Upper lobe of left lung (tissue), 6 donors: ENCODE data around the gene THEM5. TPM values are rescaled to one million over a fixed set of nuclear protein-coding genes. Genes with fewer than 3 reads are reported as not detected.
"Not testable (repeated sequence)": the region's sequence is repeated elsewhere in the genome, so short reads cannot be mapped to it uniquely, and the experiment has no call there.

Experiments used
- ATAC-seq, 2 donors: fragments of 200-7000 bp; cut with Tn5 transposase; one replicate each; pipeline ENCODE4 v1.9.1; 2022; ENCODE audit warnings: mild to moderate bottlenecking in 2 of 2, moderate library complexity in 2 of 2; ENCODE audit not compliant: low FRiP score in 2 of 2
- DNase-seq, 2 donors: peaks; one replicate each; pipeline ENCODE4 v3.0.0-alpha.2; 2019 to 2020
- H3K27ac ChIP-seq, 4 donors: fragments of 200-600 bp; sonication (generic); one replicate each; pipeline ENCODE4 v1.5.1; 2016 to 2019
- H3K27me3 ChIP-seq, 4 donors: fragments of 200-600 bp; sonication (generic); one replicate each; pipeline ENCODE4 v1.5.1; 2017 to 2019
- H3K36me3 ChIP-seq, 4 donors: fragments of 200-600 bp; sonication (generic); one replicate each; pipeline ENCODE4 v1.5.1; 2016 to 2019
- H3K4me1 ChIP-seq, 4 donors: fragments of 200-600 bp; sonication (generic); one replicate each; pipeline ENCODE4 v1.5.1; 2018 to 2019
- H3K4me3 ChIP-seq, 4 donors: fragments of 200-600 bp; sonication (generic); one replicate each; pipeline ENCODE4 v1.5.1; 2017 to 2019; ENCODE audit warnings: mild to moderate bottlenecking in 2 of 4, moderate library complexity in 1 of 4
- H3K9me3 ChIP-seq, 4 donors: fragments of 200-600 bp; sonication (generic); one replicate each; pipeline ENCODE4 v1.5.1; 2018 to 2019
- CTCF ChIP-seq, 6 experiments: fragments of 450-650 bp in 4 of 6; fragments of 200-600 bp in 2 of 6; sonication (generic) in 2 of 6; IDR thresholded peaks; one replicate each; pipeline ENCODE4 v1.5.1; 2016 to 2019; ENCODE audit warnings: antibody characterized with exemption in 6 of 6
- EP300 ChIP-seq, 4 donors: sonication (generic); formaldehyde crosslinking; IDR thresholded peaks; one replicate each; pipeline ENCODE4 v1.5.1; 2017; ENCODE audit warnings: antibody characterized with exemption in 4 of 4, control low read depth in 2 of 4
- POLR2A ChIP-seq, 4 donors: fragments of 450-650 bp; IDR thresholded peaks; one replicate each; pipeline ENCODE4 v1.5.1; 2016 to 2017; ENCODE audit warnings: antibody characterized with exemption in 4 of 4, mild to moderate bottlenecking in 2 of 4
- POLR2AphosphoS5 ChIP-seq, 2 donors: sonication (generic); formaldehyde crosslinking; IDR thresholded peaks; one replicate each; pipeline ENCODE4 v1.5.1; 2017; ENCODE audit warnings: antibody characterized with exemption in 2 of 2
- WGBS, 2 donors: methylation state at CpG; one replicate each; pipeline ENCODE4 v1.1.5; 2017 to 2018; 5-methylcytosine and 5-hydroxymethylcytosine counted together
- total RNA-seq, 6 donors: library from RNA; depleted of rRNA in 4 of 6; stranded (reverse); fragments of >200 nt in 4 of 6; gene quantifications; one replicate each; pipeline versions ENCODE4 v1.1.0 to v1.2.1, GENCODE V29; 2016 to 2021
- donor health status: DM: no; HTN: no; CAD: no; lungs with moderate emphysema.
- donor health status: DM: no; HTN: yes; CAD: no; lungs with severe emphysema.

Gene THEM5
- total RNA-seq, 6 donors from 2014 or later, result not detected

- TF ChIP-seq POLR2A (IDR thresholded peaks at IDR 0.05) (no peak), POLR2AphosphoS5 (IDR thresholded peaks at IDR 0.05) (no peak), EP300 (IDR thresholded peaks at IDR 0.05) (no peak)
- peaks cover 0 to 23% (median 4%) of the 10 kb centered on the region in 4 donors for H3K36me3 ChIP-seq
- ATAC-seq (no peak), DNase-seq (no peak)
- no peaks in the 10 kb centered on the region for H3K4me1 ChIP-seq
- H3K27ac ChIP-seq, result no peak overlapping the region
- no peaks in the 10 kb centered on the region for H3K9me3 ChIP-seq
- WGBS, 2 donors, result 94 to 100% methylated on average over 1 of the region's 1 CpG
- no peak overlapping the region for H3K4me3 ChIP-seq
- no peaks in the 10 kb centered on the region for H3K27me3 ChIP-seq
Observed at GRCh38 chr1:151887028-151887427, 33.5 kb upstream of the THEM5 start.

GRCh38 chr1:151885479-151885878, 32.0 kb upstream of the THEM5 start:
- Histone ChIP-seq H3K36me3 (peaks cover 0 to 19% (median 1%) of the 10 kb centered on the region in 4 donors), H3K27me3 (no peaks in the 10 kb centered on the region), H3K4me3 (no peak overlapping the region), H3K9me3 (no peaks in the 10 kb centered on the region), H3K4me1 (no peaks in the 10 kb centered on the region), H3K27ac (no peak overlapping the region)
- ATAC-seq (no peak), DNase-seq (no peak)
- TF ChIP-seq CTCF (IDR thresholded peaks at IDR 0.05) (no peak), EP300 (IDR thresholded peaks at IDR 0.05) (no peak), POLR2A (IDR thresholded peaks at IDR 0.05) (no peak), POLR2AphosphoS5 (IDR thresholded peaks at IDR 0.05) (no peak)
- 67 to 84% methylated on average over 1 of the region's 1 CpG for WGBS, 2 donors

- DNase-seq, H3K27me3 ChIP-seq, H3K27ac ChIP-seq, ATAC-seq, H3K9me3 ChIP-seq, H3K4me3 ChIP-seq, H3K4me1 ChIP-seq: not testable (repeated sequence)
- H3K36me3 ChIP-seq, result peaks cover 0 to 16% (median 2%) of the 10 kb centered on the region in 4 donors
- 92 to 98% methylated on average over 5 of the region's 5 CpGs for WGBS, 2 donors
Observed at GRCh38 chr1:151884879-151885278, 31.4 kb upstream of the THEM5 start.

- not testable (repeated sequence) for H3K27me3 ChIP-seq, H3K9me3 ChIP-seq, ATAC-seq, H3K4me3 ChIP-seq, H3K27ac ChIP-seq, DNase-seq, H3K4me1 ChIP-seq
- peaks cover 0 to 16% (median 2%) of the 10 kb centered on the region in 4 donors for H3K36me3 ChIP-seq
- 92 to 93% methylated on average over 3 of the region's 3 CpGs for WGBS, 2 donors
Observed at GRCh38 chr1:151884445-151884844, 30.9 kb upstream of the THEM5 start.

- WGBS, 2 donors, result 95 to 98% methylated on average over 4 of the region's 4 CpGs
Observed at GRCh38 chr1:151883898-151884297, 30.4 kb upstream of the THEM5 start.

GRCh38 chr1:151882918-151883317, 29.4 kb upstream of the THEM5 start:
- H3K4me3 ChIP-seq, DNase-seq, H3K27me3 ChIP-seq, H3K9me3 ChIP-seq, H3K36me3 ChIP-seq, H3K27ac ChIP-seq, ATAC-seq, H3K4me1 ChIP-seq: not testable (repeated sequence)
- WGBS, 2 donors, result 88 to 91% methylated on average over 5 of the region's 5 CpGs

More at GRCh38 chr1:151883898-151884297, 30.4 kb upstream of the THEM5 start:
- H3K4me3 ChIP-seq, H3K4me1 ChIP-seq, DNase-seq, ATAC-seq, H3K9me3 ChIP-seq, H3K27me3 ChIP-seq, H3K27ac ChIP-seq: not testable (repeated sequence)
- H3K36me3 ChIP-seq, result peaks cover 0 to 13% (median 2%) of the 10 kb centered on the region in 4 donors

GRCh38 chr1:151882466-151882865, 29.0 kb upstream of the THEM5 start:
- 93 to 97% methylated on average over 2 of the region's 2 CpGs for WGBS, 2 donors
- Histone ChIP-seq H3K4me3 (no peak overlapping the region), H3K9me3 (no peaks in the 10 kb centered on the region), H3K27me3 (no peaks in the 10 kb centered on the region), H3K27ac (no peak overlapping the region), H3K36me3 (peaks cover 0 to 2% (median under 1%) of the 10 kb centered on the region in 4 donors), H3K4me1 (no peaks in the 10 kb centered on the region)
- DNase-seq (no peak), ATAC-seq (no peak)
- TF ChIP-seq POLR2A (IDR thresholded peaks at IDR 0.05), result no peak

GRCh38 chr1:151881479-151881878, 28.0 kb upstream of the THEM5 start:
- DNase-seq, result no peak
- ATAC-seq, result no peak
- Histone ChIP-seq H3K36me3 (peaks cover 0 to 8% (median 1%) of the 10 kb centered on the region in 4 donors), H3K27ac (no peak overlapping the region), H3K9me3 (no peaks in the 10 kb centered on the region), H3K4me3 (no peak overlapping the region), H3K4me1 (no peaks in the 10 kb centered on the region), H3K27me3 (no peaks in the 10 kb centered on the region)
- no peak for TF ChIP-seq CTCF (IDR thresholded peaks at IDR 0.05)
- TF ChIP-seq POLR2AphosphoS5 (IDR thresholded peaks at IDR 0.05), result no peak
- 48 to 51% methylated on average over 2 of the region's 2 CpGs for WGBS, 2 donors
